H1 (cell line): ENCODE measurements around the gene ACACB. TPM values are rescaled to one million over a fixed set of nuclear protein-coding genes. Genes with fewer than 3 reads are reported as not detected.

ENCODE experiments used
- CTCF ChIA-PET: fragments of 300-600 bp; sonication (Branson Sonifier 250); formaldehyde crosslinking; loops from one replicate; lab custom pipeline; 2021; ENCODE audit not compliant: partially characterized antibody; lab: Charles Lee
- POLR2A ChIA-PET: fragments of 300-600 bp; sonication (Branson Sonifier 250); formaldehyde crosslinking; loops from one replicate; lab custom pipeline; 2021; ENCODE audit warnings: inconsistent platforms; ENCODE audit not compliant: partially characterized antibody; lab: Charles Lee
- DNase-seq, 2 experiments: peaks; one replicate each; pipeline versions ENCODE4 v3.0.0 to v3.0.0-alpha.2; 2010 to 2022; ENCODE audit warnings: low spot score in 2 of 2, low read depth in 1 of 2, mixed read lengths in 1 of 2
- FAIRE-seq: peaks from 2 replicates; lab custom pipeline; 2011; peaks lifted over from hg19 to GRCh38; lab: Jason Lieb, UNC
- H2AFZ ChIP-seq: 2 replicates; pipeline ENCODE4 v1.8.1; 2012; ENCODE audit warnings: low read length, inconsistent platforms
- H2AK5ac ChIP-seq: 2 replicates; pipeline ENCODE4 v1.6.1; 2013; ENCODE audit warnings: low read depth, low read length
- H2BK120ac ChIP-seq: replicated peaks from 2 replicates; pipeline ENCODE3; 2013; ENCODE audit warnings: low read depth, low read length, inconsistent platforms
- H2BK12ac ChIP-seq: 2 replicates; pipeline ENCODE4 v1.6.1; 2013; ENCODE audit warnings: low read depth, low read length
- H2BK15ac ChIP-seq: 2 replicates; pipeline ENCODE4 v1.6.1; 2013; ENCODE audit warnings: low read length
- H2BK20ac ChIP-seq: 2 replicates; pipeline ENCODE4 v1.6.1; 2013; ENCODE audit warnings: low read length
- H2BK5ac ChIP-seq: 2 replicates; pipeline ENCODE4 v1.6.1; 2013; ENCODE audit warnings: low read depth, low read length
- H3K14ac ChIP-seq: 2 replicates; pipeline ENCODE4 v1.6.1; 2013; ENCODE audit warnings: inconsistent platforms; ENCODE audit not compliant: insufficient read length
- H3K18ac ChIP-seq: 2 replicates; pipeline ENCODE4 v1.6.1; 2013; ENCODE audit warnings: low read length; ENCODE audit errors: extremely low read depth
- H3K23ac ChIP-seq: 2 replicates; pipeline ENCODE4 v1.6.1; 2013; ENCODE audit warnings: inconsistent platforms; ENCODE audit not compliant: insufficient read length
- H3K23me2 ChIP-seq: 2 replicates; pipeline ENCODE4 v1.6.1; 2013; ENCODE audit warnings: low read depth, low read length
- H3K27ac ChIP-seq: 2 replicates; pipeline ENCODE4 v1.6.1; 2011; ENCODE audit warnings: low read depth, low read length, inconsistent platforms
- H3K27me3 ChIP-seq, 4 experiments: replicated peaks in 1 of 4; 1 replicate in 1 of 4; 2 replicates in 3 of 4; pipeline versions ENCODE4 v1.6.1 to v1.8.1; 2011 to 2013; ENCODE audit warnings: low read length in 3 of 4, mild to moderate bottlenecking in 3 of 4, inconsistent platforms in 2 of 4, mixed read lengths in 2 of 4, moderate library complexity in 1 of 4; ENCODE audit not compliant: control insufficient read depth in 3 of 4, insufficient read depth in 3 of 4; ENCODE audit errors: extremely low read depth in 1 of 4
- H3K36me3 ChIP-seq, 4 experiments: 2 replicates each; pipeline versions ENCODE4 v1.6.1 to v1.8.1; 2011 to 2013; ENCODE audit warnings: mild to moderate bottlenecking in 4 of 4, low read length in 3 of 4, moderate library complexity in 2 of 4, control low read depth in 1 of 4, inconsistent platforms in 1 of 4; ENCODE audit not compliant: insufficient read depth in 4 of 4, control insufficient read depth in 2 of 4
- H3K4ac ChIP-seq: replicated peaks from 2 replicates; pipeline ENCODE3; 2013; ENCODE audit warnings: low read length, low read depth, mixed read lengths, inconsistent platforms; ENCODE audit not compliant: insufficient read length
- H3K4me1 ChIP-seq, 4 experiments: replicated peaks in 1 of 4; 1 replicate in 1 of 4; 2 replicates in 3 of 4; pipeline versions ENCODE4 v1.6.1 to v1.8.1; 2011 to 2013; ENCODE audit warnings: low read length in 3 of 4, inconsistent platforms in 2 of 4, mixed read lengths in 1 of 4; ENCODE audit not compliant: insufficient read depth in 4 of 4, control insufficient read depth in 3 of 4
- H3K4me2 ChIP-seq, 2 experiments: 2 replicates each; pipeline versions ENCODE4 v1.6.1 to v1.8.1; 2011 to 2013; ENCODE audit warnings: low read depth in 2 of 2, low read length in 2 of 2, control low read depth in 1 of 2, inconsistent platforms in 1 of 2, mild to moderate bottlenecking in 1 of 2; ENCODE audit not compliant: insufficient read depth in 1 of 2
- H3K4me3 ChIP-seq, 4 experiments: fragments of 200-600, 300-600 bp in 1 of 4; sonication (generic), shearing (Covaris generic), sonication (Bioruptor Twin) in 1 of 4; 2 replicates each; pipeline versions ENCODE4 v1.5.1 to v1.8.1; 2011 to 2016; ENCODE audit warnings: low read length in 4 of 4, low read depth in 3 of 4, control low read depth in 2 of 4, inconsistent platforms in 2 of 4, mild to moderate bottlenecking in 2 of 4, mixed read lengths in 1 of 4, moderate library complexity in 1 of 4; ENCODE audit not compliant: insufficient read depth in 2 of 4; ENCODE audit errors: extremely low read depth in 1 of 4
- H3K56ac ChIP-seq: replicated peaks from 2 replicates; pipeline ENCODE3; 2013; ENCODE audit warnings: low read depth, mild to moderate bottlenecking, mixed read lengths, low read length, inconsistent platforms; ENCODE audit not compliant: insufficient read length
- H3K79me1 ChIP-seq: 2 replicates; pipeline ENCODE4 v1.6.1; 2013; ENCODE audit warnings: low read depth, low read length, control low read depth
- H3K79me2 ChIP-seq, 2 experiments: 2 replicates each; pipeline versions ENCODE4 v1.6.1 to v1.8.1; 2012 to 2013; ENCODE audit warnings: low read length in 2 of 2, mild to moderate bottlenecking in 2 of 2, inconsistent platforms in 1 of 2; ENCODE audit not compliant: insufficient read depth in 2 of 2, control insufficient read depth in 1 of 2
- H3K9ac ChIP-seq, 4 experiments: replicated peaks in 1 of 4; 1 replicate in 1 of 4; 2 replicates in 3 of 4; pipeline versions ENCODE4 v1.6.1 to v1.8.1; 2011 to 2013; ENCODE audit warnings: low read depth in 3 of 4, low read length in 3 of 4, control low read depth in 2 of 4, mild to moderate bottlenecking in 2 of 4, moderate library complexity in 2 of 4, inconsistent platforms in 1 of 4; ENCODE audit errors: extremely low read depth in 1 of 4
- H3K9me3 ChIP-seq, 2 experiments: 2 replicates each; pipeline versions ENCODE4 v1.6.1 to v1.8.1; 2012 to 2013; ENCODE audit warnings: mild to moderate bottlenecking in 2 of 2, moderate library complexity in 2 of 2, control low read depth in 1 of 2, inconsistent platforms in 1 of 2, low read depth in 1 of 2, low read length in 1 of 2, mixed read lengths in 1 of 2; ENCODE audit not compliant: insufficient read depth in 2 of 2
- H4K20me1 ChIP-seq, 2 experiments: replicated peaks in 1 of 2; 2 replicates each; pipeline versions ENCODE3 to v1.8.1; 2011 to 2013; ENCODE audit warnings: inconsistent platforms in 2 of 2, low read length in 2 of 2, mild to moderate bottlenecking in 1 of 2; ENCODE audit not compliant: insufficient read depth in 2 of 2, control insufficient read depth in 1 of 2
- H4K5ac ChIP-seq: 2 replicates; pipeline ENCODE4 v1.6.1; 2013; ENCODE audit warnings: low read length, low read depth, mixed read lengths, inconsistent platforms; ENCODE audit not compliant: insufficient read length
- H4K8ac ChIP-seq: 2 replicates; pipeline ENCODE4 v1.8.0; 2013; ENCODE audit warnings: mild to moderate bottlenecking, moderate library complexity, low read length, inconsistent platforms; ENCODE audit not compliant: insufficient read depth; ENCODE audit errors: extremely low read depth
- H4K91ac ChIP-seq: replicated peaks from 2 replicates; pipeline ENCODE3; 2013; ENCODE audit warnings: low read length, mixed read lengths, inconsistent platforms; ENCODE audit not compliant: insufficient read length
- BRCA1 ChIP-seq: IDR thresholded peaks from 2 replicates; pipeline ENCODE4 v1.6.1; 2012; ENCODE audit warnings: low read depth, low read length, improper control_type of control experiment
- KDM1A ChIP-seq: fragments of 200-600, 300-600 bp; sonication (generic); IDR thresholded peaks from 2 replicates; pipeline ENCODE4 v1.7.1; 2016; ENCODE audit warnings: mild to moderate bottlenecking, low read length, borderline replicate concordance
- WGBS, 2 experiments: shearing (Covaris generic) in 1 of 2; methylation state at CpG; one replicate each; pipeline versions ENCODE4 v1.1.6 to v1.1.7; 2013 to 2015; ENCODE audit warnings: low lambda C conversion rate in 2 of 2, mixed read lengths in 2 of 2, inconsistent platforms in 1 of 2, low coverage in 1 of 2, missing lambda C conversion rate in 1 of 2; ENCODE audit not compliant: insufficient replicate concordance in 2 of 2, insufficient coverage in 1 of 2, insufficient read length in 1 of 2; ENCODE audit errors: extremely low coverage in 1 of 2, missing lambda C conversion rate in 1 of 2; 5-methylcytosine and 5-hydroxymethylcytosine counted together
- polyA plus RNA-seq, 7 experiments: library from polyadenylated mRNA; depleted of rRNA in 3 of 7; stranded (reverse) in 5 of 7; unstranded in 2 of 7; fragments of >200 nt in 5 of 7; fragments of 200-250 nt in 2 of 7; gene quantifications; 1 replicate in 5 of 7; 2 replicates in 1 of 7; 4 replicates in 1 of 7; pipeline versions ENCODE4 v1.2.1 to v1.2.3, GENCODE V29; 2011 to 2013; ENCODE audit warnings: missing spikeins in 2 of 7, mixed read lengths in 2 of 7
- total RNA-seq: library from RNA; stranded (reverse); fragmentation: NEBNext Ultra II Directional; extraction: Animal tissue kit (Norgen Biotek cat#: 25700); gene quantifications from 2 replicates; pipeline ENCODE4 v1.2.1, GENCODE V29; 2021

The ACACB gene
- total and polyA plus RNA-seq, 2 of the 8 experiments (the other 6 are each of a cell fraction or from before 2014, with no cell fraction given) = 5.8 to 15.3 TPM

DNA sequence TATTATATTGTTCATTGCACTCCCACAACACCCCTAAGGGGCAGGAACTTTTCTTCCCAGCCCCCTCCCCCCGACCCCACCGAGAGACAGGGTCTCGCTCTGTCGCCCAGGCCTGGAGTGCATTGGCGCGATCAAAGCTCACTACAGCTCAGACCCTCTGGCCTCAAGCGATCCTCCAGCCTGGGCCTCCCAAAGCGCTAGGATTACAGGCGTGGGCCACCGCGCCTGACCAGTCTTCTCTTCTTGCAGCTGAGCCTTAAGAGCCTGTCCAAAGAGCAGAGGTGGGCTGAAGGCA lies 19.3 kb upstream of the ACACB start:
- FAIRE-seq = no peak
- Histone ChIP-seq H3K14ac (no peak overlapping the region), H3K27ac (no peak overlapping the region)

More for the DNA sequence above, 19.3 kb upstream of the ACACB start:
- WGBS, 2 experiments = 42% methylated on average over 11 of the region's 11 CpGs; no CpG with 5 or more reads in 1 of the 2 experiments
- H4K5ac ChIP-seq = peak overlapping the region; percentile 75
- H2BK5ac ChIP-seq = 0 out of 2 replicates have a peak overlapping the region, but pooled peaks have one; percentile 35
- H3K4ac ChIP-seq = no peak overlapping the region
- H3K4me3 ChIP-seq = peak overlapping the region; percentile 63 to 89 (median 72); a peak in 7 of 8 replicates
- TF ChIP-seq KDM1A = peak; percentile 78; the same call in 1 of the 2 replicates
- TF ChIP-seq BRCA1 = no peak
- ChIA-PET CTCF (interaction anchor here (0.6 kb wide), 1 partner anchor 160 kb away, joined by 4 read pairs; no protein-coding TSS in a partner anchor), POLR2A (interaction anchor here (1.0 to 1.2 kb wide), 2 partner anchors 10 to 14 kb away, joined by 3 to 4 read pairs; no protein-coding TSS in a partner anchor)
- peaks cover 15 to 32% (median 25%) of the 10 kb centered on the region in 4 experiments; a peak in 7 of 8 replicates for H3K36me3 ChIP-seq
- H3K23ac ChIP-seq = no peak overlapping the region
- H4K8ac ChIP-seq = peak overlapping the region; percentile 45; the same call in 1 of the 2 replicates
- no peak overlapping the region for H2AK5ac ChIP-seq
- peak overlapping the region in 3 of 4 experiments; percentile 19 to 54 (median 48); a peak in 4 of 7 replicates for H3K9ac ChIP-seq
- H3K79me1 ChIP-seq = no peaks in the 10 kb centered on the region; the same call in 1 of the 2 replicates
- no peak overlapping the region for H2AFZ ChIP-seq
- H2BK120ac ChIP-seq = no peak overlapping the region
- peak overlapping the region; percentile 25 for H4K91ac ChIP-seq
- H2BK15ac ChIP-seq = no peak overlapping the region
- peaks cover 0 to 7% (median 2%) of the 10 kb centered on the region in 4 experiments; a peak in 3 of 7 replicates for H3K4me1 ChIP-seq
- H3K18ac ChIP-seq = peak overlapping the region; percentile 15; the same call in 1 of the 2 replicates
- H3K79me2 ChIP-seq = peaks cover 0 to 29% of the 10 kb centered on the region in 2 experiments; a peak in 2 of 4 replicates
- peaks cover 9% of the 10 kb centered on the region for H3K23me2 ChIP-seq
- DNase-seq = no peak
- H2BK20ac ChIP-seq = no peak overlapping the region
- H4K20me1 ChIP-seq = peaks cover 0 to 5% of the 10 kb centered on the region in 2 experiments
- no peaks in the 10 kb centered on the region for H3K9me3 ChIP-seq
- H2BK12ac ChIP-seq = no peak overlapping the region
- H3K4me2 ChIP-seq = peak overlapping the region; percentile 55 to 57
- no peak overlapping the region for H3K56ac ChIP-seq
- peaks cover 0 to 8% (median 5%) of the 10 kb centered on the region in 4 experiments; a peak in 5 of 7 replicates for H3K27me3 ChIP-seq
